Thyroid gland (tissue), 4 donors: ENCODE results near the gene ASAP2. TPM values are rescaled to one million over a fixed set of nuclear protein-coding genes. Genes with fewer than 3 reads are reported as not detected.

ENCODE experiments used
- DNase-seq, 2 donors: peaks; one replicate each; pipeline ENCODE4 v3.0.0-alpha.2; 2019
- H3K27ac ChIP-seq, 3 donors: fragments of 200-600 bp; sonication (generic); 1 replicate in 2 of 3; 2 replicates in 1 of 3; pipeline ENCODE4 v1.5.1; 2016 to 2019; ENCODE audit warnings: mild to moderate bottlenecking in 1 of 3, moderate library complexity in 1 of 3
- H3K27me3 ChIP-seq: fragments of 200-600 bp; sonication (generic); one replicate; pipeline ENCODE4 v1.5.1; 2019
- H3K36me3 ChIP-seq, 2 donors: fragments of 200-600 bp; sonication (generic); one replicate each; pipeline ENCODE4 v1.5.1; 2016 to 2019
- H3K4me1 ChIP-seq, 2 donors: fragments of 200-600 bp; sonication (generic); one replicate each; pipeline ENCODE4 v1.5.1; 2017 to 2019
- H3K4me3 ChIP-seq, 3 donors: fragments of 200-600 bp; sonication (generic); replicated peaks in 1 of 3; 1 replicate in 2 of 3; 2 replicates in 1 of 3; pipeline ENCODE4 v1.5.1; 2016; ENCODE audit warnings: mild to moderate bottlenecking in 1 of 3
- H3K9me3 ChIP-seq: fragments of 200-600 bp; sonication (generic); one replicate; pipeline ENCODE4 v1.5.1; 2017
- POLR2A ChIP-seq, 2 donors: fragments of 450-650 bp; IDR thresholded peaks; one replicate each; pipeline ENCODE4 v1.6.1; 2017; ENCODE audit warnings: antibody characterized with exemption in 2 of 2, mild to moderate bottlenecking in 2 of 2, moderate library complexity in 1 of 2
- WGBS, 2 donors: methylation state at CpG; one replicate each; pipeline ENCODE4 v1.1.5; 2017; 5-methylcytosine and 5-hydroxymethylcytosine counted together
- intact Hi-C: fragments of 100-400 bp; cut with DNase I; formaldehyde crosslinking; loops from one replicate; pipeline ENCODE4 v1.15.1; 2023
- total RNA-seq, 4 donors: library from RNA; depleted of rRNA; stranded (reverse); fragments of >200 nt; gene quantifications; one replicate each; pipeline ENCODE4 v1.2.3, GENCODE V29; 2016
- TF ChIP-seq, protein P1 (sequence below), 6 experiments: fragments of 200-600 bp in 3 of 6; fragments of 450-650 bp in 3 of 6; sonication (generic) in 3 of 6; IDR thresholded peaks; one replicate each; pipeline ENCODE4 v1.5.1; 2016 to 2019; ENCODE audit warnings: antibody characterized with exemption in 6 of 6, mild to moderate bottlenecking in 2 of 6, inconsistent platforms in 1 of 6, moderate library complexity in 1 of 6

ASAP2 gene
- total RNA-seq, 4 donors from 2014 or later = 40.3 to 55.3 (median 47.3) TPM

DNA sequence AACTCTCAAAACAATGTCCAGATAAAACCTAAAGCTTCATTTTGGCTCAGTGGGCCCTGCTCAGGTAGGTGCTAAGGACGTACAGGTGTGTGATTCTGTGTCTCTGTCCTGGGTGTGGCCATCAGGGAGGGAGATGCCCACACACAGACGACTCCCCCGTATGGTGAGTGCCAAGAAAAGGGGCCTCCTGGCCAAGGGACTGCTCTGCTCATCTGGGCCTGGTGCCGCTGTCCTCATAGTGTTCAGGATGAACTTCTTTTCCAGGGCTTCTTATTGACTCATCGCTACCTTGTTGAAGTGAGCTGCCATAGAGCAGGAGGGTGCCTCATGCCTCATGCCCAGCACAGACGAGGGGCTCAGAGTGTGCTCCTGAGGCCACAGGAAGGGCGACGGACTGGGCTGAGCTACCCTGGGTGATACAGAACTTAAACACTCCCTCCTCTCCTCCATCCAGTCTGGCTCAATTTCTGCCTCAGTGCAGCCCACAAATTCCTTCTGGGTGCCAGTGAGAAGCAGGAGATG lies 158.9 kb downstream of the ASAP2 start:
- Histone ChIP-seq H3K9me3 (no peaks in the 10 kb centered on the region), H3K36me3 (peaks cover 35 to 36% of the 10 kb centered on the region in 2 donors), H3K27me3 (no peaks in the 10 kb centered on the region), H3K4me1 (no peaks in the 10 kb centered on the region), H3K27ac (no peak overlapping the region), H3K4me3 (no peak overlapping the region)
- DNase-seq = no peak
- WGBS, 2 donors = 82 to 93% methylated on average over 7 to 8 of the region's 8 CpGs
- TF ChIP-seq POLR2A (IDR thresholded peaks at IDR 0.05) = no peak
- TF ChIP-seq, protein P1, sequence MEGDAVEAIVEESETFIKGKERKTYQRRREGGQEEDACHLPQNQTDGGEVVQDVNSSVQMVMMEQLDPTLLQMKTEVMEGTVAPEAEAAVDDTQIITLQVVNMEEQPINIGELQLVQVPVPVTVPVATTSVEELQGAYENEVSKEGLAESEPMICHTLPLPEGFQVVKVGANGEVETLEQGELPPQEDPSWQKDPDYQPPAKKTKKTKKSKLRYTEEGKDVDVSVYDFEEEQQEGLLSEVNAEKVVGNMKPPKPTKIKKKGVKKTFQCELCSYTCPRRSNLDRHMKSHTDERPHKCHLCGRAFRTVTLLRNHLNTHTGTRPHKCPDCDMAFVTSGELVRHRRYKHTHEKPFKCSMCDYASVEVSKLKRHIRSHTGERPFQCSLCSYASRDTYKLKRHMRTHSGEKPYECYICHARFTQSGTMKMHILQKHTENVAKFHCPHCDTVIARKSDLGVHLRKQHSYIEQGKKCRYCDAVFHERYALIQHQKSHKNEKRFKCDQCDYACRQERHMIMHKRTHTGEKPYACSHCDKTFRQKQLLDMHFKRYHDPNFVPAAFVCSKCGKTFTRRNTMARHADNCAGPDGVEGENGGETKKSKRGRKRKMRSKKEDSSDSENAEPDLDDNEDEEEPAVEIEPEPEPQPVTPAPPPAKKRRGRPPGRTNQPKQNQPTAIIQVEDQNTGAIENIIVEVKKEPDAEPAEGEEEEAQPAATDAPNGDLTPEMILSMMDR (IDR thresholded peaks at IDR 0.05) = no peak
- intact Hi-C loops = no loop called here

DNA sequence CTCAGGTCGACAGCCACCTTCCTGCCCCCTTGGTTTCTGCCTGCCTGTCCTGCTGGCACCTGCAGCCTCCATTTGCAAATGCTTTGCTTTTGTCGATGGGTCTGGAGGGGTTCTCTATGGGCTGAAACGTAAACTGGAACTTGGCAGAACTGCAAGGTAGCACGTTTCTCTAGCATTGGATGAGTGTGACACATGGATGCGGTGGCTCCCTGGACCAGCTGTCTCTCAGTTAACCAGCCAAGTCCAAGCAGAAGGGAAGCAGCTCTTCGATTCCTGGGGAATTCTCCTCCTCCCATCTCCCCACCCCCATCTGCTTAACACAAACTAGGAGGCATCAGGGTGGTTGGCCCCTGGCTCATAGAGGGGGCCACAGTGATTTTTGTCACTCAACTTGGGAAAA lies 159.4 kb downstream of the ASAP2 start:
- WGBS, 2 donors = 90 to 91% methylated on average over 6 of the region's 6 CpGs
- Histone ChIP-seq H3K36me3 (peaks cover 35 to 37% of the 10 kb centered on the region in 2 donors), H3K27me3 (no peaks in the 10 kb centered on the region), H3K4me3 (no peak overlapping the region), H3K4me1 (no peaks in the 10 kb centered on the region), H3K9me3 (no peaks in the 10 kb centered on the region), H3K27ac (no peak overlapping the region)
- TF ChIP-seq, protein P1 (IDR thresholded peaks at IDR 0.05) = no peak
- TF ChIP-seq POLR2A (IDR thresholded peaks at IDR 0.05) = no peak
- DNase-seq = no peak
- intact Hi-C loops = no loop called here

DNA sequence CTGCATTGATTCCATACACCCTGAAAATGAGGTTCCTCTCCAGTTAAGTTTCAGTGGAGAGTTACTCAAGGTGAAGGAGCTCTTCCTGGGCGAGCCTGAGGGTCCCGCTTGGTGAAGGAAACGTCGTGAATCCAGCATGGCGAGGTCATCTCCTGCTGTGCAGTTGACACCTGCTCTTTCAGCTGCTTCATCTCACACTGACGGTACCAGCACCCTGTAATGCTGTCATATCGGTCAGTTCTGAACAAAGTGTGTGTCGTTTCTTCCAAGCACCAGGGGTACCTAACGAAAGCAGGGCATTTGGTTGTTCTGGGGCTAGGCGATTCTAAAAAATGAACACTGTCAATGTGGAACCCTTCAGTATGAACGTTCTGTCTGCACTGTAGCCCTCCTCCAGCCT lies 164.1 kb downstream of the ASAP2 start:
- Histone ChIP-seq H3K4me1 (peaks cover 14 to 17% of the 10 kb centered on the region in 2 donors), H3K9me3 (no peaks in the 10 kb centered on the region), H3K4me3 (no peak overlapping the region), H3K27ac (no peak overlapping the region), H3K36me3 (peaks cover 25 to 30% of the 10 kb centered on the region in 2 donors), H3K27me3 (no peaks in the 10 kb centered on the region)
- no peak for TF ChIP-seq POLR2A (IDR thresholded peaks at IDR 0.05)
- TF ChIP-seq, protein P1 (IDR thresholded peaks at IDR 0.05) = no peak
- intact Hi-C loops = no loop called here
- no peak for DNase-seq
- 90 to 94% methylated on average over 11 of the region's 11 CpGs for WGBS, 2 donors

DNA sequence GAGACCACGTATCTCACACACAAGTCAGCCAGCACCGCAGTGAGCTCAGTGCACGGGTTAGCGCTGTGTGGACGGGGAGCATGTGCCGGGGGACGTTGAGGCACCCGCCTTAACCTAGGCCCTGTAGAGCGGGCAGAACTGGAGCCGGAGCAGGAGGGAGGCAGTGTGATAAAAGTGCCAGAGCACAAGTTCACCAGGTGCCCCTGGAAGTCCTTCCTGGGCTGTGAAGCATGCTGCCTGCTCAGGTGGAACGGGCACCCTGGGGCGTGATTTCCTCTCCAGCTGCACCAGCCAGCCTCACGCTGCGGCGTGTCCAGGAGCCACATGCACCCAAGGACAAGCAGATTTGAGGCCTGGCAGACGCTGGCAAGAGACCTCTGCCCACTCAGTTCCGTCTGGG lies 166.4 kb downstream of the ASAP2 start:
- TF ChIP-seq, protein P1 (IDR thresholded peaks at IDR 0.05) = peak in 2 of 6 experiments; percentile 5 to 26
- peak in 1 of 2 donors; percentile 3 for TF ChIP-seq POLR2A (IDR thresholded peaks at IDR 0.05)
- peak overlapping the region; percentile 37 to 72 (median 62) for H3K27ac ChIP-seq
- intact Hi-C loops = no loop called here
- H3K4me3 ChIP-seq = no peak overlapping the region
- peaks cover 4 to 26% of the 10 kb centered on the region in 2 donors for H3K36me3 ChIP-seq
- DNase-seq = peak; percentile 95 to 96
- H3K4me1 ChIP-seq = peaks cover 18 to 22% of the 10 kb centered on the region in 2 donors
- no peaks in the 10 kb centered on the region for H3K9me3 ChIP-seq
- 53 to 72% methylated on average over 10 of the region's 17 CpGs for WGBS, 2 donors
- H3K27me3 ChIP-seq = no peaks in the 10 kb centered on the region

DNA sequence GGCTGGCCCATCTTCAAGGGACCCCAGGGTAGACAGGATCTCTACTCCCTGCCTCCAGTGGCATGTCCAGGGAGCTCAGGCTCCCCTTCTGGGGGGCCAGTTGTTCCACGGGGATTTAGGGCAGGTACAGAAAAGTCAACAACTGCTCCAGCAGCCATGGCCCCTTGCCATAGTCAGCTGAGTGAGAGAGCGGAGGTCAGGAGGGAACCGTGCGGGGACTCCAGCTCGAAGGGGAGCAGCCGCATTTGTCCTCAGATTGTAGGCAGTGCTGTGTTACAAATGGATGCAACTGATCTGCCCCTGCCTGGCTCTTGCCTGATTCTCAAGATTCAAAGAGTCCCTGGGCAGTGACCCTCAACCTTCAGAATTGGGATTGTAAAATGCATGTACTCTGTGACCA lies 166.9 kb downstream of the ASAP2 start:
- intact Hi-C loops = no loop called here
- Histone ChIP-seq H3K27ac (peak overlapping the region; percentile 37 to 72 (median 62)), H3K36me3 (peaks cover 2 to 22% of the 10 kb centered on the region in 2 donors), H3K9me3 (no peaks in the 10 kb centered on the region), H3K4me1 (peaks cover 20 to 22% of the 10 kb centered on the region in 2 donors), H3K27me3 (no peaks in the 10 kb centered on the region), H3K4me3 (no peak overlapping the region)
- no peak for TF ChIP-seq POLR2A (IDR thresholded peaks at IDR 0.05)
- TF ChIP-seq, protein P1 (IDR thresholded peaks at IDR 0.05) = peak in 1 of 6 experiments; percentile 0
- WGBS, 2 donors = 57 to 61% methylated on average over 6 of the region's 6 CpGs
- DNase-seq = peak in 1 of 2 donors; percentile 75
